Measurements from ENCODE around the gene MCM7. TPM values are rescaled to one million over a fixed set of nuclear protein-coding genes. Genes with fewer than 3 reads are reported as not detected.
A peak's percentile ranks its signal among the peaks of the same experiment; 100 is the strongest.

MCM7 gene
- polyA plus RNA-seq, 1 experiment: 39.5 TPM

- ChIA-PET CTCF (no interaction called here), POLR2A (no interaction called here)
- peak overlapping the region; percentile 98 for H3K4me3 ChIP-seq (ENCODE audit: low read depth, low read length)
- no peak for TF ChIP-seq CTCF (IDR thresholded peaks at IDR 0.05; ENCODE audit: low read depth, low read length)
- DNase-seq (ENCODE audit: low read depth, low spot score): no peak
- no peaks in the 10 kb centered on the region for H3K9me3 ChIP-seq (ENCODE audit: control insufficient read depth, insufficient read depth, low read length)
- no peak overlapping the region for H3K27ac ChIP-seq (ENCODE audit: low read depth, low read length)
- H3K27me3 ChIP-seq (ENCODE audit: control insufficient read depth, insufficient read depth, low read length): no peaks in the 10 kb centered on the region
Observed at GRCh38 chr7:100118388-100119071, 17.3 kb upstream of the MCM7 start.

GRCh38 chr7:100115026-100115425, 13.8 kb upstream of the MCM7 start:
- TF ChIP-seq CTCF (IDR thresholded peaks at IDR 0.05; ENCODE audit: low read depth, low read length): no peak
- ChIA-PET POLR2A (interaction anchor here (0.7 kb wide), 1 partner anchor 33 kb away, joined by 8 read pairs; no protein-coding TSS in a partner anchor), CTCF (no interaction called here)
- H3K4me3 ChIP-seq (ENCODE audit: low read depth, low read length): no peak overlapping the region
- H3K27ac ChIP-seq (ENCODE audit: low read depth, low read length): no peak overlapping the region
- no peak for DNase-seq (ENCODE audit: low read depth, low spot score)
- no peaks in the 10 kb centered on the region for H3K9me3 ChIP-seq (ENCODE audit: control insufficient read depth, insufficient read depth, low read length)
- H3K27me3 ChIP-seq (ENCODE audit: control insufficient read depth, insufficient read depth, low read length): no peaks in the 10 kb centered on the region

- CTCF ChIA-PET: no interaction called here
- Histone ChIP-seq H3K9me3 (ENCODE audit: control insufficient read depth, insufficient read depth, low read length) (no peaks in the 10 kb centered on the region), H3K27ac (ENCODE audit: low read depth, low read length) (no peak overlapping the region), H3K4me3 (ENCODE audit: low read depth, low read length) (no peak overlapping the region), H3K27me3 (ENCODE audit: control insufficient read depth, insufficient read depth, low read length) (no peaks in the 10 kb centered on the region)
- no peak for TF ChIP-seq CTCF (IDR thresholded peaks at IDR 0.05; ENCODE audit: low read depth, low read length)
- POLR2A ChIA-PET: no interaction called here
- DNase-seq (ENCODE audit: low read depth, low spot score): no peak
Observed at GRCh38 chr7:100111914-100112313, 10.7 kb upstream of the MCM7 start.

- Histone ChIP-seq H3K27ac (ENCODE audit: low read depth, low read length) (no peak overlapping the region), H3K9me3 (ENCODE audit: control insufficient read depth, insufficient read depth, low read length) (no peaks in the 10 kb centered on the region), H3K27me3 (ENCODE audit: control insufficient read depth, insufficient read depth, low read length) (no peaks in the 10 kb centered on the region), H3K4me3 (ENCODE audit: low read depth, low read length) (no peak overlapping the region)
- POLR2A ChIA-PET: interaction anchor here (0.6 kb wide), 1 partner anchor 24 kb away, joined by 4 read pairs; no protein-coding TSS in a partner anchor
- CTCF ChIA-PET: no interaction called here
- no peak for DNase-seq (ENCODE audit: low read depth, low spot score)
- TF ChIP-seq CTCF (IDR thresholded peaks at IDR 0.05; ENCODE audit: low read depth, low read length): no peak
Observed at GRCh38 chr7:100111156-100111555, 10.0 kb upstream of the MCM7 start.

GRCh38 chr7:100109521-100110163, 8.4 kb upstream of the MCM7 start:
- CTCF ChIA-PET: interaction anchor here (0.6 kb wide), 1 partner anchor 49 kb away, joined by 4 read pairs; the partner anchor contains the start of gene TRAPPC14
- H3K27me3 ChIP-seq (ENCODE audit: control insufficient read depth, insufficient read depth, low read length): no peaks in the 10 kb centered on the region
- H3K4me3 ChIP-seq (ENCODE audit: low read depth, low read length): no peak overlapping the region

More at GRCh38 chr7:100109521-100110163, 8.4 kb upstream of the MCM7 start:
- H3K27ac ChIP-seq (ENCODE audit: low read depth, low read length): no peak overlapping the region
- H3K9me3 ChIP-seq (ENCODE audit: control insufficient read depth, insufficient read depth, low read length): no peaks in the 10 kb centered on the region
- no peak for DNase-seq (ENCODE audit: low read depth, low spot score)
- POLR2A ChIA-PET: no interaction called here
- peak; percentile 8; the same call in 1 of the 2 replicates for TF ChIP-seq CTCF (IDR thresholded peaks at IDR 0.05; ENCODE audit: low read depth, low read length)
